ENCODE data around the gene GRIN3A.

DNA sequence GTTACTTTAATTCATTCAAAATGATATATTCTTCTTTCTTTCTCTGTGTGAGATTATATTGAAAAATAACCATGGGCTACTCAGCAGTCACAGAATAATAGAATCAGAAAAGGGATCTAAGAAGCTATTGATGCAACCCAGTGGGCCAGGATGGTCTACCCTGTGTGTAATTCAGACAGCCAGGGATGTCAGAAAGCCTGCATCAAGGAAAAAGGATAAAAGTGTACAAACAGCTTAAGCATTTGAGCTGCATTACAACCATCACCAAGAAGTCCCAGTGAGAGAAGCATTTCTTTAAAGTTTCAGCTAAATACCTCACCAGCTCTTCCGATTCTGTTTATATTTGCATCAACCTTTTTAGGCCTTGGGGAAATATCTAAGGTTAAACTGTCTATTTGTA lies 105.8 kb downstream of the GRIN3A start:
- TF ChIP-seq, protein P1, sequence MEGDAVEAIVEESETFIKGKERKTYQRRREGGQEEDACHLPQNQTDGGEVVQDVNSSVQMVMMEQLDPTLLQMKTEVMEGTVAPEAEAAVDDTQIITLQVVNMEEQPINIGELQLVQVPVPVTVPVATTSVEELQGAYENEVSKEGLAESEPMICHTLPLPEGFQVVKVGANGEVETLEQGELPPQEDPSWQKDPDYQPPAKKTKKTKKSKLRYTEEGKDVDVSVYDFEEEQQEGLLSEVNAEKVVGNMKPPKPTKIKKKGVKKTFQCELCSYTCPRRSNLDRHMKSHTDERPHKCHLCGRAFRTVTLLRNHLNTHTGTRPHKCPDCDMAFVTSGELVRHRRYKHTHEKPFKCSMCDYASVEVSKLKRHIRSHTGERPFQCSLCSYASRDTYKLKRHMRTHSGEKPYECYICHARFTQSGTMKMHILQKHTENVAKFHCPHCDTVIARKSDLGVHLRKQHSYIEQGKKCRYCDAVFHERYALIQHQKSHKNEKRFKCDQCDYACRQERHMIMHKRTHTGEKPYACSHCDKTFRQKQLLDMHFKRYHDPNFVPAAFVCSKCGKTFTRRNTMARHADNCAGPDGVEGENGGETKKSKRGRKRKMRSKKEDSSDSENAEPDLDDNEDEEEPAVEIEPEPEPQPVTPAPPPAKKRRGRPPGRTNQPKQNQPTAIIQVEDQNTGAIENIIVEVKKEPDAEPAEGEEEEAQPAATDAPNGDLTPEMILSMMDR (IDR thresholded peaks at IDR 0.05; ENCODE audit: insufficient read depth, low read length, poor library complexity, severe bottlenecking): no peak
- TF ChIP-seq EZH2phosphoT487 (conservative IDR thresholded peaks at IDR 0.05; ENCODE audit: low read length): no peak
